ENCODE results near the gene PTGES.
"Not testable (repeated sequence)": the region's sequence is repeated elsewhere in the genome, so short reads cannot be mapped to it uniquely, and the experiment has no call there.

The PTGES gene

GRCh38 chr9:129773262-129774048, 20.6 kb upstream of the PTGES start:
- FAIRE-seq (no peak), DNase-seq (ENCODE audit: insufficient read length, low spot score) (no peak)
- TF ChIP-seq PAX5 (IDR thresholded peaks at IDR 0.05; ENCODE audit: insufficient read depth, low read length, severe bottlenecking) (no peak), POU2F2 (IDR thresholded peaks at IDR 0.05; ENCODE audit: low read depth, low read length) (no peak), POLR2A (IDR thresholded peaks at IDR 0.05; ENCODE audit: low read depth, low read length) (no peak), SPI1 (IDR thresholded peaks at IDR 0.05; ENCODE audit: low read depth, low read length) (no peak), TAF1 (IDR thresholded peaks at IDR 0.05; ENCODE audit: low read depth, low read length) (no peak), POLR2AphosphoS5 (IDR thresholded peaks at IDR 0.05; ENCODE audit: low read depth, low read length) (no peak)

- DNase-seq (ENCODE audit: insufficient read length, low spot score): no peak
- no peak for FAIRE-seq
These were observed 17.9 kb upstream of the PTGES start for GRCh38 chr9:129770741-129771140.

GRCh38 chr9:129769669-129770068, 16.8 kb upstream of the PTGES start:
- TF ChIP-seq POLR2A (IDR thresholded peaks at IDR 0.05; ENCODE audit: low read depth, low read length): no peak
- TF ChIP-seq POLR2AphosphoS5 (IDR thresholded peaks at IDR 0.05; ENCODE audit: low read depth, low read length): no peak
- TF ChIP-seq POU2F2 (IDR thresholded peaks at IDR 0.05; ENCODE audit: low read depth, low read length): no peak
- no peak for TF ChIP-seq SPI1 (IDR thresholded peaks at IDR 0.05; ENCODE audit: low read depth, low read length)
- FAIRE-seq: no peak
- DNase-seq (ENCODE audit: insufficient read length, low spot score): no peak

More at GRCh38 chr9:129770741-129771140, 17.9 kb upstream of the PTGES start:
- TF ChIP-seq POLR2A (IDR thresholded peaks at IDR 0.05; ENCODE audit: low read depth, low read length) (no peak), POU2F2 (IDR thresholded peaks at IDR 0.05; ENCODE audit: low read depth, low read length) (no peak), TAF1 (IDR thresholded peaks at IDR 0.05; ENCODE audit: low read depth, low read length) (no peak), PAX5 (IDR thresholded peaks at IDR 0.05; ENCODE audit: insufficient read depth, low read length, severe bottlenecking) (no peak), SPI1 (IDR thresholded peaks at IDR 0.05; ENCODE audit: low read depth, low read length) (no peak), POLR2AphosphoS5 (IDR thresholded peaks at IDR 0.05; ENCODE audit: low read depth, low read length) (no peak)

GRCh38 chr9:129768486-129768885, 15.6 kb upstream of the PTGES start:
- no peak for FAIRE-seq
- TF ChIP-seq SPI1 (IDR thresholded peaks at IDR 0.05; ENCODE audit: low read depth, low read length) (no peak), POU2F2 (IDR thresholded peaks at IDR 0.05; ENCODE audit: low read depth, low read length) (no peak), TAF1 (IDR thresholded peaks at IDR 0.05; ENCODE audit: low read depth, low read length) (no peak), POLR2AphosphoS5 (IDR thresholded peaks at IDR 0.05; ENCODE audit: low read depth, low read length) (no peak), POLR2A (IDR thresholded peaks at IDR 0.05; ENCODE audit: low read depth, low read length) (no peak), PAX5 (IDR thresholded peaks at IDR 0.05; ENCODE audit: insufficient read depth, low read length, severe bottlenecking) (no peak)

GRCh38 chr9:129765764-129766317, 13.0 kb upstream of the PTGES start:
- FAIRE-seq (no peak), DNase-seq (ENCODE audit: insufficient read length, low spot score) (no peak)
- TF ChIP-seq PAX5 (IDR thresholded peaks at IDR 0.05; ENCODE audit: insufficient read depth, low read length, severe bottlenecking): no peak
- TF ChIP-seq POU2F2 (IDR thresholded peaks at IDR 0.05; ENCODE audit: low read depth, low read length): no peak
- no peak for TF ChIP-seq SPI1 (IDR thresholded peaks at IDR 0.05; ENCODE audit: low read depth, low read length)
- no peak for TF ChIP-seq POLR2AphosphoS5 (IDR thresholded peaks at IDR 0.05; ENCODE audit: low read depth, low read length)
- TF ChIP-seq TAF1 (IDR thresholded peaks at IDR 0.05; ENCODE audit: low read depth, low read length): no peak
- TF ChIP-seq POLR2A (IDR thresholded peaks at IDR 0.05; ENCODE audit: low read depth, low read length): no peak

More at GRCh38 chr9:129768486-129768885, 15.6 kb upstream of the PTGES start:
- no peak for DNase-seq (ENCODE audit: insufficient read length, low spot score)

GRCh38 chr9:129762985-129763926, 10.4 kb upstream of the PTGES start:
- FAIRE-seq: no peak
- no peak for DNase-seq (ENCODE audit: insufficient read length, low spot score)
- TF ChIP-seq SPI1 (IDR thresholded peaks at IDR 0.05; ENCODE audit: low read depth, low read length): no peak
- TF ChIP-seq TAF1 (IDR thresholded peaks at IDR 0.05; ENCODE audit: low read depth, low read length): no peak
- no peak for TF ChIP-seq POU2F2 (IDR thresholded peaks at IDR 0.05; ENCODE audit: low read depth, low read length)
- TF ChIP-seq POLR2A (IDR thresholded peaks at IDR 0.05; ENCODE audit: low read depth, low read length): no peak
- TF ChIP-seq PAX5 (IDR thresholded peaks at IDR 0.05; ENCODE audit: insufficient read depth, low read length, severe bottlenecking): no peak
- TF ChIP-seq POLR2AphosphoS5 (IDR thresholded peaks at IDR 0.05; ENCODE audit: low read depth, low read length): no peak

GRCh38 chr9:129762370-129762984, 9.6 kb upstream of the PTGES start:
- FAIRE-seq; DNase-seq (ENCODE audit: insufficient read length, low spot score): not testable (repeated sequence)

GRCh38 chr9:129761901-129762369, 9.1 kb upstream of the PTGES start:
- no peak for TF ChIP-seq SPI1 (IDR thresholded peaks at IDR 0.05; ENCODE audit: low read depth, low read length)
- no peak for TF ChIP-seq POLR2AphosphoS5 (IDR thresholded peaks at IDR 0.05; ENCODE audit: low read depth, low read length)
- no peak for TF ChIP-seq POU2F2 (IDR thresholded peaks at IDR 0.05; ENCODE audit: low read depth, low read length)
- TF ChIP-seq TAF1 (IDR thresholded peaks at IDR 0.05; ENCODE audit: low read depth, low read length): no peak
- TF ChIP-seq POLR2A (IDR thresholded peaks at IDR 0.05; ENCODE audit: low read depth, low read length): no peak
- TF ChIP-seq PAX5 (IDR thresholded peaks at IDR 0.05; ENCODE audit: insufficient read depth, low read length, severe bottlenecking): no peak
- DNase-seq (ENCODE audit: insufficient read length, low spot score): no peak
- no peak for FAIRE-seq

Data from GM12891 (cell line).